HepG2 (cell line): Measurements from ENCODE around the gene BBS12. TPM values are rescaled to one million over a fixed set of nuclear protein-coding genes. Genes with fewer than 3 reads are reported as not detected.

Source experiments
- ATAC-seq: fragments of 200-7000 bp; cut with Tn5 transposase; 3 replicates; pipeline ENCODE4 v1.9.1; 2020; ENCODE audit warnings: mild to moderate bottlenecking, moderate library complexity
- BruUV-seq: library from RNA; stranded (reverse); fragments of 400-500 nt; replicated peaks from 2 replicates; lab custom pipeline; 2021; lab: Mats Ljungman, UMichigan
- CTCF ChIA-PET: fragments of 300-600 bp; formaldehyde crosslinking; extraction: SDS; loops from one replicate; lab custom pipeline; 2021; ENCODE audit warnings: low total read pairs, inconsistent platforms, low intra/inter-chr PET ratio; lab: Yijun Ruan, JAX
- POLR2A ChIA-PET: fragments of 350-600 bp; sonication (Branson Sonifier 250); formaldehyde crosslinking; loops from one replicate; lab custom pipeline; 2020; ENCODE audit warnings: antibody characterized with exemption, inconsistent platforms; lab: Yijun Ruan, JAX
- DNase-seq: peaks from one replicate; pipeline ENCODE4 v3.0.0-alpha.2; 2015; ENCODE audit warnings: low spot score
- FAIRE-seq: peaks from 3 replicates; lab custom pipeline; 2011; peaks lifted over from hg19 to GRCh38; lab: Jason Lieb, UNC
- H2AFZ ChIP-seq: one replicate; pipeline ENCODE4 v1.6.1; 2011; ENCODE audit warnings: low read length, inconsistent platforms
- H3K27ac ChIP-seq: fragments of 300-600 bp; 3 replicates; pipeline ENCODE4 v1.8.0; 2011; ENCODE audit warnings: mixed run types, mild to moderate bottlenecking, mixed read lengths, low read length, inconsistent platforms; ENCODE audit not compliant: insufficient read depth; ENCODE audit errors: extremely low read length
- H3K27me3 ChIP-seq, 2 experiments: fragments of 200-600 bp in 1 of 2; 2 replicates in 1 of 2; 3 replicates in 1 of 2; pipeline versions ENCODE4 v1.6.0 to v1.8.0; 2011; ENCODE audit warnings: low read length in 2 of 2, mild to moderate bottlenecking in 2 of 2, moderate library complexity in 2 of 2, inconsistent platforms in 1 of 2; ENCODE audit not compliant: insufficient read depth in 2 of 2, control insufficient read depth in 1 of 2
- H3K36me3 ChIP-seq, 2 experiments: fragments of 200-600 bp in 1 of 2; replicated peaks in 1 of 2; 2 replicates in 1 of 2; 3 replicates in 1 of 2; pipeline versions ENCODE4 v1.5.1 to v1.8.0; 2011; ENCODE audit warnings: low read length in 2 of 2, inconsistent platforms in 1 of 2; ENCODE audit not compliant: insufficient read depth in 2 of 2, control insufficient read depth in 1 of 2
- H3K4me1 ChIP-seq: 2 replicates; pipeline ENCODE4 v1.5.1; 2012; ENCODE audit warnings: low read length, inconsistent platforms; ENCODE audit not compliant: insufficient read depth
- H3K4me2 ChIP-seq: 2 replicates; pipeline ENCODE4 v1.6.0; 2011; ENCODE audit warnings: low read depth, low read length, inconsistent platforms
- H3K4me3 ChIP-seq, 3 experiments: fragments of 200-600 bp in 1 of 3; sonication (generic), shearing (Covaris generic) in 1 of 3; replicated peaks in 1 of 3; 2 replicates each; pipeline ENCODE4 v1.5.1; 2011 to 2016; ENCODE audit warnings: low read length in 3 of 3, inconsistent platforms in 2 of 3, low read depth in 2 of 3, mild to moderate bottlenecking in 2 of 3, control low read depth in 1 of 3, mixed read lengths in 1 of 3; ENCODE audit not compliant: insufficient read depth in 1 of 3
- H3K79me2 ChIP-seq: one replicate; pipeline ENCODE4 v1.6.1; 2011; ENCODE audit warnings: low read length, inconsistent platforms; ENCODE audit not compliant: insufficient read depth
- H3K9ac ChIP-seq: 2 replicates; pipeline ENCODE4 v1.6.0; 2011; ENCODE audit warnings: mild to moderate bottlenecking, low read depth, low read length, inconsistent platforms; ENCODE audit not compliant: insufficient read depth
- H3K9me3 ChIP-seq: 2 replicates; pipeline ENCODE4 v1.5.1; 2012; ENCODE audit warnings: mild to moderate bottlenecking, low read length
- H4K20me1 ChIP-seq: 2 replicates; pipeline ENCODE4 v1.6.0; 2011; ENCODE audit warnings: inconsistent platforms, mild to moderate bottlenecking, low read length, moderate library complexity; ENCODE audit not compliant: insufficient read depth
- ATAD3A ChIP-seq: sonication (generic); formaldehyde crosslinking; IDR thresholded peaks from 2 replicates; pipeline ENCODE4 v1.4.0; 2020; ENCODE audit warnings: missing genetic modification reagents
- CBFB ChIP-seq: sonication (generic); formaldehyde crosslinking; IDR thresholded peaks from 2 replicates; pipeline ENCODE4 v1.4.0; 2020; ENCODE audit warnings: missing genetic modification reagents
- CREB3 ChIP-seq: sonication (generic); formaldehyde crosslinking; IDR thresholded peaks from 2 replicates; pipeline ENCODE4 v1.5.0; 2020; ENCODE audit warnings: missing genetic modification reagents
- HNF4A ChIP-seq: sonication (generic); formaldehyde crosslinking; IDR thresholded peaks from 2 replicates; pipeline ENCODE4 v1.4.0; 2020; ENCODE audit warnings: missing genetic modification reagents
- NFE2L2 ChIP-seq: fragments of 150-350 bp; IDR thresholded peaks from 2 replicates; pipeline ENCODE4 v1.6.1; 2014; ENCODE audit warnings: low read length
- PHF21A ChIP-seq: sonication (generic); formaldehyde crosslinking; IDR thresholded peaks from 2 replicates; pipeline ENCODE4 v1.5.0; 2020; ENCODE audit warnings: mild to moderate bottlenecking, missing genetic modification reagents
- PLSCR1 ChIP-seq: sonication (generic); formaldehyde crosslinking; IDR thresholded peaks from 2 replicates; pipeline ENCODE4 v1.5.0; 2020; ENCODE audit warnings: missing genetic modification reagents, mild to moderate bottlenecking, borderline replicate concordance
- SOX5 ChIP-seq: IDR thresholded peaks from 2 replicates; pipeline ENCODE4 v1.6.1; 2016; ENCODE audit warnings: borderline replicate concordance
- TEF ChIP-seq: sonication (generic); formaldehyde crosslinking; IDR thresholded peaks from 2 replicates; pipeline ENCODE4 v1.5.0; 2020; ENCODE audit warnings: missing genetic modification reagents
- ZNF124 ChIP-seq: sonication (generic); formaldehyde crosslinking; IDR thresholded peaks from 2 replicates; pipeline ENCODE4 v1.4.0; 2020; ENCODE audit warnings: missing genetic modification reagents
- ZNF564 ChIP-seq: sonication (generic); formaldehyde crosslinking; IDR thresholded peaks from 2 replicates; pipeline ENCODE4 v1.8.1; 2023; ENCODE audit warnings: mild to moderate bottlenecking, missing genetic modification reagents
- ZNF841 ChIP-seq: sonication (generic); formaldehyde crosslinking; IDR thresholded peaks from 2 replicates; pipeline ENCODE4 v1.8.1; 2023; ENCODE audit warnings: missing genetic modification reagents, borderline replicate concordance
- WGBS: methylation state at CpG from one replicate; pipeline ENCODE4 v1.1.6; 2017; ENCODE audit warnings: low lambda C conversion rate; 5-methylcytosine and 5-hydroxymethylcytosine counted together
- in situ Hi-C: cut with HindIII; loops from 2 replicates; pipeline ENCODE4 v1.10.0; 2017; ENCODE audit warnings: low pct_unique_long_range_greater_than_20kb; ENCODE audit not compliant: extremely low pct_ligation_motif_present
- intact Hi-C: fragments of 100-400 bp; cut with micrococcal nuclease; formaldehyde crosslinking; loops from one replicate; pipeline ENCODE4 v1.10.0; 2022; ENCODE audit not compliant: unreplicated experiment
- polyA plus RNA-seq, 8 experiments: library from polyadenylated mRNA; depleted of rRNA in 3 of 8; stranded (reverse) in 7 of 8; unstranded in 1 of 8; fragments of >200 nt; fragmentation: Illumina TruSeq in 4 of 8; extraction: Trizol in 4 of 8; gene quantifications; 2 replicates each; pipeline versions ENCODE4 v1.2.1 to v1.2.3, GENCODE V29; 2011 to 2016; ENCODE audit warnings: low read depth in 4 of 8, missing spikeins in 1 of 8, mixed read lengths in 1 of 8; ENCODE audit not compliant: insufficient read depth in 1 of 8
- total RNA-seq, 5 experiments: library from RNA; depleted of rRNA; stranded (reverse); fragments of >200 nt; fragmentation: Illumina TruSeq; extraction: Trizol; gene quantifications; 2 replicates each; pipeline ENCODE4 v1.2.3, GENCODE V29; 2016; ENCODE audit warnings: low read depth in 1 of 5

Gene BBS12
- total and polyA plus RNA-seq, 2 of the 13 experiments (the other 11 are each of a cell fraction or from before 2014, with no cell fraction given): 0.32 to 1.7 TPM

- Histone ChIP-seq H3K9me3 (no peaks in the 10 kb centered on the region), H3K4me2 (no peak overlapping the region), H3K27me3 (no peaks in the 10 kb centered on the region), H2AFZ (no peak overlapping the region), H3K4me1 (0 out of 2 replicates have a peak, but pooled peaks cover 6% of the 10 kb centered on the region), H3K4me3 (no peak overlapping the region), H3K36me3 (no peaks in the 10 kb centered on the region), H4K20me1 (no peaks in the 10 kb centered on the region)
- WGBS: 0% methylated on average over 1 of the region's 1 CpG
- DNase-seq (no peak), FAIRE-seq (no peak)
- POLR2A ChIA-PET: no interaction called here
- TF ChIP-seq ATAD3A (CRISPR knock-in tag): no peak
- peak; percentile 65; the same call in 1 of the 2 replicates for TF ChIP-seq TEF (CRISPR knock-in tag)
- TF ChIP-seq NFE2L2: no peak
- TF ChIP-seq HNF4A (CRISPR knock-in tag): peak; percentile 29; the same call in 1 of the 2 replicates
- no peak for TF ChIP-seq CBFB (CRISPR knock-in tag)
- no peak for TF ChIP-seq ZNF124 (CRISPR knock-in tag)
- no peak for TF ChIP-seq ZNF564 (CRISPR knock-in tag)
- no peak for TF ChIP-seq ZNF841 (CRISPR knock-in tag)
- TF ChIP-seq, all 625 proteins: peak for 2
- intact Hi-C loops (no loop called here), in situ Hi-C loops (no loop called here)
- no TSS peak for BruUV-seq
- ATAC-seq: no peak; the same call in 2 of the 3 replicates
- CTCF ChIA-PET: no interaction called here
- Histone ChIP-seq H3K9ac (no peak overlapping the region), H3K27ac (no peak overlapping the region), H3K79me2 (no peaks in the 10 kb centered on the region)
Measured at GRCh38 chr4:122701965-122702364, 30.5 kb upstream of the BBS12 start.

GRCh38 chr4:122702939-122703338 is 29.6 kb upstream of the BBS12 start:
- no peak for DNase-seq
- no peaks in the 10 kb centered on the region for H3K27me3 ChIP-seq
- H4K20me1 ChIP-seq: no peaks in the 10 kb centered on the region
- in situ Hi-C loops (no loop called here), intact Hi-C loops (no loop called here)
- ChIA-PET POLR2A (no interaction called here), CTCF (no interaction called here)
- no peak for FAIRE-seq
- H3K4me2 ChIP-seq: no peak overlapping the region
- no peaks in the 10 kb centered on the region for H3K79me2 ChIP-seq
- H3K4me3 ChIP-seq: no peak overlapping the region
- no peaks in the 10 kb centered on the region for H3K36me3 ChIP-seq
- peak overlapping the region; percentile 27 for H2AFZ ChIP-seq
- H3K4me1 ChIP-seq: 0 out of 2 replicates have a peak, but pooled peaks cover 6% of the 10 kb centered on the region
- ATAC-seq: no peak
- H3K27ac ChIP-seq: no peak overlapping the region
- TF ChIP-seq PHF21A (no peak), SOX5 (CRISPR knock-in tag) (no peak), CREB3 (CRISPR knock-in tag) (no peak), PLSCR1 (CRISPR knock-in tag) (no peak)
- WGBS: 8% methylated on average over 3 of the region's 3 CpGs
- H3K9ac ChIP-seq: no peak overlapping the region
- H3K9me3 ChIP-seq: no peaks in the 10 kb centered on the region
- BruUV-seq: no TSS peak
